ENCODE measurements around the gene MTFR1L.

Gene MTFR1L

GRCh38 chr1:25786887-25787759, 32.6 kb upstream of the MTFR1L start:
- Histone ChIP-seq H3K27me3 (no peaks in the 10 kb centered on the region), H3K27ac (peak overlapping the region; percentile 46 to 48), H3K9me3 (no peaks in the 10 kb centered on the region), H3K4me1 (peaks cover 0 to 31% (median 17%) of the 10 kb centered on the region in 4 donors), H3K36me3 (peaks cover 0 to 14% (median 10%) of the 10 kb centered on the region in 3 donors), H3K4me3 (no peak overlapping the region)
- intact Hi-C loops (cut with DNase I; ENCODE audit: low total_unique reads) = no loop called here
- DNase-seq = no peak
- TF ChIP-seq, protein P1, sequence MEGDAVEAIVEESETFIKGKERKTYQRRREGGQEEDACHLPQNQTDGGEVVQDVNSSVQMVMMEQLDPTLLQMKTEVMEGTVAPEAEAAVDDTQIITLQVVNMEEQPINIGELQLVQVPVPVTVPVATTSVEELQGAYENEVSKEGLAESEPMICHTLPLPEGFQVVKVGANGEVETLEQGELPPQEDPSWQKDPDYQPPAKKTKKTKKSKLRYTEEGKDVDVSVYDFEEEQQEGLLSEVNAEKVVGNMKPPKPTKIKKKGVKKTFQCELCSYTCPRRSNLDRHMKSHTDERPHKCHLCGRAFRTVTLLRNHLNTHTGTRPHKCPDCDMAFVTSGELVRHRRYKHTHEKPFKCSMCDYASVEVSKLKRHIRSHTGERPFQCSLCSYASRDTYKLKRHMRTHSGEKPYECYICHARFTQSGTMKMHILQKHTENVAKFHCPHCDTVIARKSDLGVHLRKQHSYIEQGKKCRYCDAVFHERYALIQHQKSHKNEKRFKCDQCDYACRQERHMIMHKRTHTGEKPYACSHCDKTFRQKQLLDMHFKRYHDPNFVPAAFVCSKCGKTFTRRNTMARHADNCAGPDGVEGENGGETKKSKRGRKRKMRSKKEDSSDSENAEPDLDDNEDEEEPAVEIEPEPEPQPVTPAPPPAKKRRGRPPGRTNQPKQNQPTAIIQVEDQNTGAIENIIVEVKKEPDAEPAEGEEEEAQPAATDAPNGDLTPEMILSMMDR (IDR thresholded peaks at IDR 0.05) = no peak

GRCh38 chr1:25787760-25788166, 32.0 kb upstream of the MTFR1L start:
- H3K27ac ChIP-seq = peak overlapping the region; percentile 46 to 48
- intact Hi-C loops (cut with DNase I; ENCODE audit: low total_unique reads) = no loop called here

GRCh38 chr1:25790472-25790871, 29.3 kb upstream of the MTFR1L start:
- DNase-seq = no peak
- TF ChIP-seq, protein P1 (IDR thresholded peaks at IDR 0.05) = no peak

More at GRCh38 chr1:25787760-25788166, 32.0 kb upstream of the MTFR1L start:
- peaks cover 0 to 12% (median 10%) of the 10 kb centered on the region in 3 donors for H3K36me3 ChIP-seq
- no peak overlapping the region for H3K4me3 ChIP-seq
- no peaks in the 10 kb centered on the region for H3K9me3 ChIP-seq
- TF ChIP-seq, protein P1 (IDR thresholded peaks at IDR 0.05) = no peak
- peaks cover 0 to 31% (median 17%) of the 10 kb centered on the region in 4 donors for H3K4me1 ChIP-seq
- no peak for DNase-seq
- H3K27me3 ChIP-seq = no peaks in the 10 kb centered on the region

GRCh38 chr1:25792115-25792514, 27.6 kb upstream of the MTFR1L start:
- Histone ChIP-seq H3K27ac (no peak overlapping the region), H3K4me3 (no peak overlapping the region), H3K4me1 (peaks cover 0 to 26% (median 12%) of the 10 kb centered on the region in 4 donors), H3K36me3 (no peaks in the 10 kb centered on the region), H3K27me3 (no peaks in the 10 kb centered on the region), H3K9me3 (no peaks in the 10 kb centered on the region)
- TF ChIP-seq, protein P1 (IDR thresholded peaks at IDR 0.05) = no peak
- no peak for DNase-seq
- intact Hi-C loops (cut with DNase I; ENCODE audit: low total_unique reads) = no loop called here

More at GRCh38 chr1:25790472-25790871, 29.3 kb upstream of the MTFR1L start:
- H3K9me3 ChIP-seq = no peaks in the 10 kb centered on the region
- H3K4me1 ChIP-seq = peaks cover 0 to 37% (median 24%) of the 10 kb centered on the region in 4 donors
- no peaks in the 10 kb centered on the region for H3K36me3 ChIP-seq
- no peak overlapping the region for H3K27ac ChIP-seq
- no peak overlapping the region for H3K4me3 ChIP-seq
- intact Hi-C loops (cut with DNase I; ENCODE audit: low total_unique reads) = no loop called here
- H3K27me3 ChIP-seq = no peaks in the 10 kb centered on the region

DNA sequence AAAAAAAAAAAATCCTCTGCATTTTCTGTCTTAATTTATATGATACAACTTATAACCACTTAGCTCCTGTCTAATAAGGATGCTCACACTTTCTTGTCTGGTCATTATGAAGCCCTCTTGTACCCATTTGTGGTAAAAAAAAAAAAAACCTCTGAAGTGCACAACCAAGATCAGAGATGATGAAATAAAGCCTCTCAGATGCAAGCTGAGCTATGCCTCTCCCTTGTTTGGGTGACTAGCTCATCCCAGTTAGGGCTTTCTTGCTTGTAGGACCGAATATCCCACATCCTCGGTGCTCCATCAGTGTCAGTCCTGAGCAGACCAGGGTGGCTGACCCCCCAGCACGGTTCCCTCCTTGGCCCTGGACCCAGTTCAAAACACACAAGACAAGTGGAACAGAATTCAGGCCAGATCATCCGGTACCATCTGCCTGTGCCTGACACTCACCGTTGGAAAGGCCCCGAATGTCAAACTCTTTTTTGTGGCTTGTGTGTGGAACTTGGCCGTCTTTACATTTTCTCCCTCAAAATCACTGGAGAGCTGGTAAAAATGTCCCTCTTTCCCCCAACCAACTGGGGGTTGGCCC, 26.1 kb upstream of the MTFR1L start:
- intact Hi-C loops (cut with DNase I; ENCODE audit: low total_unique reads) = no loop called here
- no peak for DNase-seq
- no peaks in the 10 kb centered on the region for H3K36me3 ChIP-seq
- peak overlapping the region; percentile 38 to 62 for H3K27ac ChIP-seq
- TF ChIP-seq, protein P1 (IDR thresholded peaks at IDR 0.05) = no peak
- H3K27me3 ChIP-seq = no peaks in the 10 kb centered on the region
- H3K4me3 ChIP-seq = no peak overlapping the region
- H3K4me1 ChIP-seq = peaks cover 0 to 15% (median 9%) of the 10 kb centered on the region in 4 donors
- H3K9me3 ChIP-seq = no peaks in the 10 kb centered on the region

All from tibial artery (tissue), 4 donors.